ENCODE results near the gene CCT3. TPM values are rescaled to one million over a fixed set of nuclear protein-coding genes. Genes with fewer than 3 reads are reported as not detected.
A peak's percentile ranks its signal among the peaks of the same experiment; 100 is the strongest.

Gene CCT3
- polyA plus RNA-seq, 1 of the 3 experiments (the other 2 are of a cell fraction) = 295 TPM

DNA sequence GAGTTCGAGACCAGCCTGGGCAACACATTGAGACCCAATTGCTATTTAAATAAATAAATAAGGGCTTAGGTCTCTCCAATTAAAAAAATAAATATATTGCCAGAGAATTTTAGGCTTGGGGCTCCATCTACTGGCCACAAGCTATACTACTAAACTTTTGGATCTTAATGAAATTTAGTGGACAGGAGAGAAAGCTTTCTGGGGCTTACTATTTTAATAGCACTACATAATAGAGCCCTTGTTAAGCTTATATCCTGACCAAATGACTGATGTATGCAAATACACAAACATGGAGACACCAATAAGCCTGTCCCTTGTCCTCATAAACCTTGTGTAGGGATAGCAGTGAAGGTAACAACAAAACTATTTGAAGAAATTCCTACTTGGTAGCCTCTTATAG lies 18.4 kb downstream of the CCT3 start:
- ChIA-PET CTCF (interaction anchor here (0.6 to 2.9 kb wide), 28 partner anchors 10 to 176 kb away, joined by 3 to 18 read pairs (median 4); partner anchors contain the start of genes CCT3, PMF1, TMEM79 and TSACC), POLR2A (interaction anchor here (0.9 kb wide), 1 partner anchor 9 kb away, joined by 3 read pairs; no protein-coding TSS in a partner anchor)
- Histone ChIP-seq H3K4me3 (ENCODE audit: low read depth in 2 of 2, low read length in 1 of 2) (no peak overlapping the region), H3F3A (replicated peaks; ENCODE audit: insufficient read depth) (peaks cover 11% of the 10 kb centered on the region), H3K4me1 (ENCODE audit: control insufficient read depth in 1 of 2, insufficient read depth in 2 of 2, low read depth in 1 of 2, low read length in 1 of 2) (no peaks in the 10 kb centered on the region), H3K27ac (ENCODE audit: low read depth in 2 of 2, low read length in 1 of 2) (0 out of 4 replicates have a peak overlapping the region, but pooled peaks of 1 of the 2 experiments have one; percentile 16), H3K9me2 (no peaks in the 10 kb centered on the region), H3K27me3 (ENCODE audit: insufficient read depth) (no peaks in the 10 kb centered on the region), H3K36me3 (replicated peaks in 1 of 2; ENCODE audit: control insufficient read depth in 1 of 2, insufficient read depth in 2 of 2, low read length in 1 of 2) (peaks cover 73 to 92% of the 10 kb centered on the region in 2 experiments), H2AFZ (ENCODE audit: low read depth) (no peak overlapping the region), H3K79me2 (ENCODE audit: insufficient read depth) (0 out of 2 replicates have a peak, but pooled peaks cover 7% of the 10 kb centered on the region), H3K9me3 (no peaks in the 10 kb centered on the region), H4K20me1 (ENCODE audit: insufficient read depth) (0 out of 2 replicates have a peak, but pooled peaks cover 3% of the 10 kb centered on the region), H3K9ac (no peak overlapping the region), H3K4me2 (no peak overlapping the region)
- 100% methylated on average over 1 of the region's 1 CpG for WGBS (ENCODE audit: low lambda C conversion rate)
- TF ChIP-seq, protein P1, sequence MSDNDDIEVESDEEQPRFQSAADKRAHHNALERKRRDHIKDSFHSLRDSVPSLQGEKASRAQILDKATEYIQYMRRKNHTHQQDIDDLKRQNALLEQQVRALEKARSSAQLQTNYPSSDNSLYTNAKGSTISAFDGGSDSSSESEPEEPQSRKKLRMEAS (IDR thresholded peaks at IDR 0.05; ENCODE audit: low read depth) = no peak
- TF ChIP-seq GABPA (IDR thresholded peaks at IDR 0.05; ENCODE audit: low read depth) = no peak
- TF ChIP-seq CHD2 (IDR thresholded peaks at IDR 0.05; ENCODE audit: low read length, partially characterized antibody) = no peak
- no peak for TF ChIP-seq MXI1 (IDR thresholded peaks at IDR 0.05; ENCODE audit: low read depth, low read length)
- TF ChIP-seq FOXJ3 (CRISPR knock-in tag; IDR thresholded peaks at IDR 0.05) = no peak
- TF ChIP-seq TCF12 (IDR thresholded peaks at IDR 0.05) = no peak
- TF ChIP-seq, protein P2, sequence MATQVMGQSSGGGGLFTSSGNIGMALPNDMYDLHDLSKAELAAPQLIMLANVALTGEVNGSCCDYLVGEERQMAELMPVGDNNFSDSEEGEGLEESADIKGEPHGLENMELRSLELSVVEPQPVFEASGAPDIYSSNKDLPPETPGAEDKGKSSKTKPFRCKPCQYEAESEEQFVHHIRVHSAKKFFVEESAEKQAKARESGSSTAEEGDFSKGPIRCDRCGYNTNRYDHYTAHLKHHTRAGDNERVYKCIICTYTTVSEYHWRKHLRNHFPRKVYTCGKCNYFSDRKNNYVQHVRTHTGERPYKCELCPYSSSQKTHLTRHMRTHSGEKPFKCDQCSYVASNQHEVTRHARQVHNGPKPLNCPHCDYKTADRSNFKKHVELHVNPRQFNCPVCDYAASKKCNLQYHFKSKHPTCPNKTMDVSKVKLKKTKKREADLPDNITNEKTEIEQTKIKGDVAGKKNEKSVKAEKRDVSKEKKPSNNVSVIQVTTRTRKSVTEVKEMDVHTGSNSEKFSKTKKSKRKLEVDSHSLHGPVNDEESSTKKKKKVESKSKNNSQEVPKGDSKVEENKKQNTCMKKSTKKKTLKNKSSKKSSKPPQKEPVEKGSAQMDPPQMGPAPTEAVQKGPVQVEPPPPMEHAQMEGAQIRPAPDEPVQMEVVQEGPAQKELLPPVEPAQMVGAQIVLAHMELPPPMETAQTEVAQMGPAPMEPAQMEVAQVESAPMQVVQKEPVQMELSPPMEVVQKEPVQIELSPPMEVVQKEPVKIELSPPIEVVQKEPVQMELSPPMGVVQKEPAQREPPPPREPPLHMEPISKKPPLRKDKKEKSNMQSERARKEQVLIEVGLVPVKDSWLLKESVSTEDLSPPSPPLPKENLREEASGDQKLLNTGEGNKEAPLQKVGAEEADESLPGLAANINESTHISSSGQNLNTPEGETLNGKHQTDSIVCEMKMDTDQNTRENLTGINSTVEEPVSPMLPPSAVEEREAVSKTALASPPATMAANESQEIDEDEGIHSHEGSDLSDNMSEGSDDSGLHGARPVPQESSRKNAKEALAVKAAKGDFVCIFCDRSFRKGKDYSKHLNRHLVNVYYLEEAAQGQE (IDR thresholded peaks at IDR 0.05; ENCODE audit: low read depth, low read length) = no peak
- peak; percentile 64 for TF ChIP-seq RAD21 (IDR thresholded peaks at IDR 0.05; ENCODE audit: low read length)
- TF ChIP-seq ELF1 (IDR thresholded peaks at IDR 0.05) = no peak
- no peak for TF ChIP-seq GATA2 (CRISPR knock-in tag; IDR thresholded peaks at IDR 0.05)
- TF ChIP-seq, protein P3, sequence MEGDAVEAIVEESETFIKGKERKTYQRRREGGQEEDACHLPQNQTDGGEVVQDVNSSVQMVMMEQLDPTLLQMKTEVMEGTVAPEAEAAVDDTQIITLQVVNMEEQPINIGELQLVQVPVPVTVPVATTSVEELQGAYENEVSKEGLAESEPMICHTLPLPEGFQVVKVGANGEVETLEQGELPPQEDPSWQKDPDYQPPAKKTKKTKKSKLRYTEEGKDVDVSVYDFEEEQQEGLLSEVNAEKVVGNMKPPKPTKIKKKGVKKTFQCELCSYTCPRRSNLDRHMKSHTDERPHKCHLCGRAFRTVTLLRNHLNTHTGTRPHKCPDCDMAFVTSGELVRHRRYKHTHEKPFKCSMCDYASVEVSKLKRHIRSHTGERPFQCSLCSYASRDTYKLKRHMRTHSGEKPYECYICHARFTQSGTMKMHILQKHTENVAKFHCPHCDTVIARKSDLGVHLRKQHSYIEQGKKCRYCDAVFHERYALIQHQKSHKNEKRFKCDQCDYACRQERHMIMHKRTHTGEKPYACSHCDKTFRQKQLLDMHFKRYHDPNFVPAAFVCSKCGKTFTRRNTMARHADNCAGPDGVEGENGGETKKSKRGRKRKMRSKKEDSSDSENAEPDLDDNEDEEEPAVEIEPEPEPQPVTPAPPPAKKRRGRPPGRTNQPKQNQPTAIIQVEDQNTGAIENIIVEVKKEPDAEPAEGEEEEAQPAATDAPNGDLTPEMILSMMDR (IDR thresholded peaks at IDR 0.05) = peak; percentile 79
- no peak for TF ChIP-seq RFX5 (IDR thresholded peaks at IDR 0.05; ENCODE audit: low read length)
- no peak for TF ChIP-seq FOSL2 (IDR thresholded peaks at IDR 0.05; ENCODE audit: borderline replicate concordance, low read depth)
- TF ChIP-seq MEF2A (IDR thresholded peaks at IDR 0.05; ENCODE audit: borderline replicate concordance, low read depth) = no peak
- TF ChIP-seq, protein P4, sequence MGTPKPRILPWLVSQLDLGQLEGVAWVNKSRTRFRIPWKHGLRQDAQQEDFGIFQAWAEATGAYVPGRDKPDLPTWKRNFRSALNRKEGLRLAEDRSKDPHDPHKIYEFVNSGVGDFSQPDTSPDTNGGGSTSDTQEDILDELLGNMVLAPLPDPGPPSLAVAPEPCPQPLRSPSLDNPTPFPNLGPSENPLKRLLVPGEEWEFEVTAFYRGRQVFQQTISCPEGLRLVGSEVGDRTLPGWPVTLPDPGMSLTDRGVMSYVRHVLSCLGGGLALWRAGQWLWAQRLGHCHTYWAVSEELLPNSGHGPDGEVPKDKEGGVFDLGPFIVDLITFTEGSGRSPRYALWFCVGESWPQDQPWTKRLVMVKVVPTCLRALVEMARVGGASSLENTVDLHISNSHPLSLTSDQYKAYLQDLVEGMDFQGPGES (IDR thresholded peaks at IDR 0.05; ENCODE audit: low read depth, low read length) = no peak
- DNase-seq = peak; percentile 43
